Daoy (cell line): ENCODE results near the gene GRHL3. TPM values are rescaled to one million over a fixed set of nuclear protein-coding genes. Genes with fewer than 3 reads are reported as not detected.

Experiments used
- DNase-seq: peaks from one replicate; pipeline ENCODE4 v3.0.0-alpha.2; 2015; ENCODE audit warnings: low read depth
- total RNA-seq: library from RNA; depleted of rRNA; stranded (reverse); fragments of >200 nt; shearing (Covaris generic); gene quantifications from 2 replicates; pipeline ENCODE4 v1.2.3, GENCODE V29; 2014

Gene GRHL3
- total RNA-seq, 1 experiment from 2014 or later: not detected

DNA sequence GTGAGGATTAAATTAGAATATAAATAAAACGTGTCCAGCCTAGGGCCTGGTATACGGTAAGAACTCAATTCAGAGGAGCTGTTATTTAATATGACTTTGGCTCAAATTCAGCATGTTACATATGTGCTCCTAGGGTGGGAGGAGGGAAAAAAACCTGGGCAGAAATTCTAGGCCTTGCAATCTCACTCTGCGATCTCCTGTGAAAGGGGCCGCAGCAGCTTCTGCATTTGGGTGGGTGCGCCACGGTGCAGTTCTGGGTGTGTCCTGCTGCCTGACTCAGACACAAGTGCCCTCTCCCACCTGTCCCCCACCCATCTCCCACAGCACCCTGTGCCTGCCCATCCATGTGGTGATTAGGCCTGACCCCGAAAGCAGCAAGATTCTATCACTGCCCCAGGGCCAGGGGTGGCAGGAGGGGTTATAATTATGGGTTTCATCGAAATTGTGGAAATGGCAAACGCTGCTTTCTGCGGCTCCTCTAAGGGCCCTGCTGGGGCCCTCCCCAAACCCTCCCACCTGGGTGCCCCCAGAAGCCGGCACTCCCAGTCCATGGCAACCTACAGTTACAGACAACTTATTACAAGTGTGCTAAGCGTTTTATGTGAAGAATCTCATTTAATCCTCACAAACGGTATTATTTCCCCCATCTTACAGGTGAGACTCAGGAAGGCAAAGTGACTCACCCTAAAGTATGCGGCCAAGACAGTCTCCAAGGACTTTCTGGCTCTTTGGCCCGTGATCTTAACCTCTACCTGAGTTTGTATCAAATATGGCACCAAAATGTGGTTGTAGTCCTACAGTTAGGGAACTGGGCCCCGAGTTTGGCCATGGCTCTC, 25.5 kb upstream of the GRHL3 start:
- DNase-seq: no peak

DNA sequence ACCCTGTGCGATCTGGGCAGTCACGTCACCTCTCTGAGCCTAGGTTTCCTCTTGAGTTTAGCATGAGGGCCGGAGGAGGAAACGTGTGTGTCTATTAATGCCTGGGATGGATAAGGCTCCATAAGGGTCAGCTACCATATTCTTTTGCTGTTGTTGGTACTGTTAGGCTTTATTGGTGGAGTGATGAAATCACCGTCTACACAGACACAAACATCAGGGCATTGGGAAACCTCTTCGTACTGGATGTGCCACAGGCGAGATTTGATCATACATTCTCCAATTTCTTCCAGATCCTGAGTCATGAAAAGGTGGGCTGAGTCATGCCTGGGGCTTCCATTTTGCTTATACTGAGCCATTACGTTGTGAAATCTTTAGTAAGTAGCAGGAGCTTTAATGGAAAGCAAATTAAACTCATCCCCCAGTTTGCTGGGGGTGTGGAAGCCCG, 24.9 kb upstream of the GRHL3 start:
- peak; percentile 93 for DNase-seq

GRCh38 chr1:24294716-24295371, 24.3 kb upstream of the GRHL3 start:
- DNase-seq: peak; percentile 88

DNA sequence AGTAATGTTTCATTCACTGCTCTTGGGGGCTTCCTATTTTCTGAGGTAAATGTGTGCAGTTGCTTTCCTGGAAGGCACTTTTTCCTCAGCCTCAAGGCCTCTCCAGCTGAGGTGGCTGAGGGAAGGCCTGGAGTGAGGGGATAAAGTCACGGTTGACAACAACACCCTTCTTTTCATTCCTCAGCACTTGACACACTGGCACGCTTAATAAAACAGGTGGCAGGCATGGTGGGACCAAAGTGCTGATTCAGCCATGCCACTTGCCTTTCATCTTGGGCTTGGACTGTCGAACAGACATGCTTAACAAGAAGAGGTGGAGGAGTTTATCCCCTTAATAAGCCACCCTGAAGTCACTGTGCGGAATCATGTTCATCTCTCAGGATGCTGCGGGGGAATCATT, 23.6 kb upstream of the GRHL3 start:
- no peak for DNase-seq

GRCh38 chr1:24297187-24297851, 21.8 kb upstream of the GRHL3 start:
- no peak for DNase-seq

DNA sequence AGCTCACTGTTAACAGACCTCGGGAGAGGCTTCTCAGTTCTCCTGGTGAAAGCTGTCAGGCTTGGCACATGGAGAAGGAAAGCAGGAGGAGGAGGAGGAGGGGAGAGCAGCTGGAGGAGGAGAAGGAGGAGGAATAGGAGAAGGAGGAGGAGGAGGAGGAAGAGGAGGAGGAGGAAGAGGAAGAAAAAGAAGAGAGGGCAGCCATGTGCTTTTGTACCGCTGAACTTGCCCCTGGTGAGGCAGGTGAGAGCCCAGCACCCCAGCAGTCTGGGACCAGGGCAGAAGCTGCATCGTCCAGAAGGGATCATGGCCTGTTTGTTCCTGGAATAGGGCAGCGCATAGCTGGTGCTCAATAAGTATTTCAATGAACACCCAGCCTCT, 21.3 kb upstream of the GRHL3 start:
- no peak for DNase-seq

DNA sequence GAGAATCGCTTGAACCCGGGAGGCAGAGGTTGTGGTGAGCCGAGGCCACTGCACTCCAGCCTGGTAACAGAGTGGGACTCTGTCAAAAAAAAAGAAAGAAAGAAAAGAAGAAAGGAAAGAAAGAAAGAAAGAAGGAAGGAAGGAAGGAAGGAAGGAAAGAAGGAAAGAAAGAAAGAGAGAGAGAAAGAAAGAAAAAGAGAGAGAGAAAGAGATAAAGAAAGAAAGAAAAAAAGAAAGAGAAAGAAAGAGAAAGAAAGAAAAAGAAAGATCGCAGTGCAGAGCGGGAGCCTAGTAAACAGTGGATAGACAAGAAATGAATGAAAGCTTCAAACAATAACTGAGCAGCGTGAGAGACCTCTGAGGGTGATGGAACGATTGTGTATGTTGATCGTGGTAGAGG, 20.6 kb upstream of the GRHL3 start:
- DNase-seq: no peak

DNA sequence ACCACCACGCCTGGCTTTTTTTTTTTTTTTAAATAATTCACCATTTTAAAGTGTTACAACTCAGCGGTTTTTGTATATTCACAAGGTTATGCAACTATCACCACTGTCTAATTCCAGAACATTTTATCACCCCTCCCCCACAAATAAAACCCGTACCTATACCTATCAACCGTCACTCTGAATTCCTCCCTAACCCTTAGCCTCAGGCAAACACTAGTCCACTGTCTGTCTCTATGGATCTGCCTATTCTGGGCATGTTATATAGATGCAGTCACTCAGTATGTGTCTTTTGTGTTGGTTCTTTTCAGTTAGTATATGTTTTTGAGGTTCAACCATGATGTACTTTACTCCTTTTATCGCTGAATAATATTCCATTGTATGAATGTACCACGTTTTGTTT, 19.3 kb upstream of the GRHL3 start:
- DNase-seq: no peak

DNA sequence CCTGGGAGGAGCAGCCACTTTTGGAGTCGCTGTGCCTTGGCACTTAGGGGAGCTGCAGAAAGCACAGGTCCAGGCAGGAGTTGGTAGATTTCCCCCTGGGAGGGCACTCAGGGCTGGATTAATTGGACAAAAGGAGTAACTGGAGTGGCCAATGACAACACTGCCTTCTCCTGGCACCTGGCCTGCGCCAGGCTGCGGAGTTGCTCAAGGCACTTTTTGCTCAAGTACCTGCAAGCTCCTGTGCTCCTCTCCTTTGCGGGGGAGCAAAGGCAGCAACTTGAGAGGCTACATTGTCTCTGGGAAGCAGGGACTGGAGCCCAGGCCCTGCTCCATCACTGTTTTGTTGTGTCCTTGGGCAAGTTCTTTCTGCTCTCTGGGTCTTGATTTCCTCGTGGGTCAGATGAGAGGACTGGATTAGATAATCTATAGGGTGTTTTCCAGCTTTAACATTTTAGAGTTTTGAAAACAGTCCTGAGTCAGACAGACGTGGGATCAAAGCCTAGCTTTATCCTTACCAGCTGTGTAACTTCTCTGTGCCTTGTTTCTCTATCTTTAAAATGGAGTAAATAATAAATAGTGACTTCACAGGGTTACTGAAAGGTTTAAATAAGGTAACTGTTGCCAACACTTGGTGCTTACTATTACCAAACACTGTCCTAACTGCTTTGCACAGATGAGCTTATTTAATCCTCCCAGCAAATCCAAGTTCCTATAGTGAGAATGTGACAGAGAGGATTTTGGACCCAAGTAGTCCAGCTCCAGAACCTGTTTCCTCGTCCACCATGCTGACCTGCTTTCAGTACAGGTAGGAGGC, 18.0 kb upstream of the GRHL3 start:
- DNase-seq: no peak

DNA sequence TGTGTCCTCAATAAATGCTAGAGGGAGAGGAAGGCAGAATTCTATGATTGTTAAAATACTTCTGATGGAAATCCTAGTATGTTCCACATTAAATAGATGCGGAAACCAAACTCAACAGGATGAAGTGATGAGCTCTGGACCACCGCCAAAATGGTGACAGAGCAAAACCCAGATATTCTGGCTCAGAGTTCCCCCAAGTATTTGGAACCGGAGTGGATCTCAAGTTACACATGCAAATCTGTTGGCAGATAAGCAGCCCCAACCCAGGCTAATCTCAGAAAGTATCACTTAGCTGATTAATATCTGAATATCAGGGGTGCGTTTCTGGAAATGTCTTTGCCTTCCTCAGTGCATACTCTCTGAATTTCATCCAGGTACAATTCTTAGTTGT, 17.4 kb upstream of the GRHL3 start:
- peak; percentile 62 for DNase-seq

GRCh38 chr1:24302209-24302611, 16.9 kb upstream of the GRHL3 start:
- no peak for DNase-seq

GRCh38 chr1:24303600-24303999, 15.6 kb upstream of the GRHL3 start:
- no peak for DNase-seq

GRCh38 chr1:24304763-24305162, 14.4 kb upstream of the GRHL3 start:
- DNase-seq: no peak

DNA sequence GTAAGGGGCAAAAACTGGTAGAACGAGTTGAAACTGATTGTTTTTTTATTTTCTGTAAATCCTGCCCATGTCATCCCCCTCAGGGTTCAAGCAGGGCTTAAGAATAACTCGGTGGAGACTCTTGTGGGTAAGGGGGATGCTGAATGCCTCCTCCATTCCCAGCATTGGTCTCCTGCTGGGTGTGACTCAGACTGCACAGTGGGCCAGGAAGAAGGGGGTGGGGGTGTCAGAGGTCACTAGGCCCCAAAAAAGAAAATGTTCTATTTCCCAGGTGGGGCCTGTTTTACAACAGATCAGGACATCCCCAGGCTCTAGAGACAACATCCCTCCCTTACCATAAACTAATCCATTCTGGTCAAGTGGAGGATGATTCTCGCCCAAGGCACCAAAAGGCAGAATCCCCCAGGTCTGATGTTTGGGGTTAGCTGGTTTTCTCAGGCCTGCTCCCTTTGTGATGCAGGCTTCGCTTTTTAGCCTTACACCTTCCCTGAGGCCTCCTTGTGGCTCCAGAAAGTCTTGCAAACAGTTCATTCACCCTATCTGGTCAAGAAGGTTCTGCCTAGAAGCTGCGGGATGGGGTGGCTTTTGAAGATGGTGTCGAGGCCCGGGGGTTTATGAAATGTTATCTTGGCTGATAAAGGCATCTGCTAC, 10.7 kb upstream of the GRHL3 start:
- DNase-seq: peak; percentile 58

- DNase-seq: peak; percentile 60
Observed at GRCh38 chr1:24309762-24310485, 9.2 kb upstream of the GRHL3 start.

DNA sequence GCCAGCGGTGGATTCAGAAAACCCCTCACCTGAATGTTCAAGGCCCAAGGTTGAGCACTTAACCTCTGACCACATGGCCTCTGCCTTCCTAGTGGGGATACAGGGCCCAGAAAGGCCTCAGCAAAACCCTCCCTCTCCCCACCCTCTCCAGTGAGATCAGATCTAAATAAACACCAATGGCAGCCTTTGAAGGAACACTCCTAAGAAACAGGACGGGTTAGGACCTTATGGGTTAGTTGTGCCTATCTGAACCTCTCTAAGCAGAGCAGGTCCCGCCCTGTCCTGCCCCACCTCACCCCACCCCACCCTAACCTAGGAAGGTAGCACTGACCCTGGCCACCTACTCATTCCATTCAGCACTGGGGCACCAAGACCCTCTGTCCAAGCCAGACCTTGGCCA, 7.9 kb upstream of the GRHL3 start:
- no peak for DNase-seq

DNA sequence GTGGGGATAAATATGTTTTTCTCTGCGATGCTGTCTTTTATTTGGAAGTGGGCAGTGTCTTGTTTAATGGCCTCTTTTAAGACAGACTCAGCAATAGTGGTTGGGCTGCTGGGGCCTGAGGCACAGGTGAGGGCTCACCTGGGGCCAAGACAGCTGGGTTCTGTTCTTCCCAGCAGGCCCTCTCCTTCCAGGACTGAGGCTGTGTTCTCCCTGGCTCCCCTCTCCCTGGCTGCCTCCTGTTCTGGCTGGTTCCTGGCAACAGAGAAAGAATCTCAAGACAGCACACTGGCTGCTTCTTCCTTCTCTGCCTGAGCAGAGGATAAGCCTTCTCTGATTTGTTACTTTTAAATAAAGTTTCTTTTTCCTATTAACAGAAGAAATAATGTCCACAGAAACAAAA, 7.4 kb upstream of the GRHL3 start:
- DNase-seq: no peak

- no peak for DNase-seq
Observed at GRCh38 chr1:24315391-24315790, 3.8 kb upstream of the GRHL3 start.

DNA sequence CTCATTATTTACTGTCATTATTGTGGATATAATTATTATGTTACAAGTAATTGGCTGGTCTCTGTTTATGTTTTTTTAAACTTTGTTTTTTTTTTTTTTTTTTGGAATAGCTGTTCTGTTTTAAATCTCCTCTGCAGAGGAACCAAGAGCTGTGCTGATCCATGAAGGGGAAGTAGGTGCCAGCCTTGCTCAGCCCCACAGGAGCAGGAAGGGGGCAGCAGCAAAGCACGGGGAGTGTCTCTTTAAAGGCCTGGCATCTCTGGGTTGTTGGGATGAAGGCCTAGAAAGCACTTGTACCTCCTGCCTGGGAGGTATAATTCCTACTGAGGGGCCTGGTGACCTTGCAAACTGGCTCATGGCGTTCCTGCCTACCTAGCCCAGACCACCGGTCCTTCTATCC, 2.5 kb upstream of the GRHL3 start:
- no peak for DNase-seq

DNA sequence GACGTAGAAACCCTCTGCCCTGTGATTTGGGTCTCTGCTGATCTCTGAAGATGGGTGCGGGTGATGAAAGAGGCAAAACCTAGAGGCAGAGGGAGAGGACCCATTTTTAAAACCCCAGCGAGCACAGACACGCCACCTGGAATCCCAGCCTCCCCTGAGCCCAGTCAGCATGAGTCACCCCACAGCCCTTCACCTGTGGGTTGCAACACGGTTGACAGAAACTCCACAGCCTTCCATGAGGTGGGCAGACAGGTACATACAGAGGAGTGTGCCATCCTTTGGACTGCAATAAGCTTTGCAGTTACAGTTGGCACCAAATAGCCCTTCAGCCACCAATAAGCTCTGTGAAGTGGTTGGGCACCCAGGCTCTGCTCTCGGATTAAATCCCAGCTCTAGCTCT, 2.1 kb upstream of the GRHL3 start:
- no peak for DNase-seq
